Measurements from ENCODE around the gene SATB1.
"Not testable (repeated sequence)": the region's sequence is repeated elsewhere in the genome, so short reads cannot be mapped to it uniquely, and the experiment has no call there.

SATB1 gene

GRCh38 chr3:18349197-18349798 lies 75.8 kb downstream of the SATB1 start:
- DNase-seq: no peak

- no peak for DNase-seq
Measured at GRCh38 chr3:18346097-18346496, 79.0 kb downstream of the SATB1 start.

- no peak for DNase-seq
Measured at GRCh38 chr3:18345015-18345367, 80.1 kb downstream of the SATB1 start.

- no peak for DNase-seq
Measured at GRCh38 chr3:18344306-18345014, 80.7 kb downstream of the SATB1 start.

- DNase-seq: no peak
Measured at GRCh38 chr3:18343809-18344208, 81.3 kb downstream of the SATB1 start.

- DNase-seq: no peak
Measured at GRCh38 chr3:18338827-18339514, 86.2 kb downstream of the SATB1 start.

GRCh38 chr3:18337231-18337630 lies 87.9 kb downstream of the SATB1 start:
- no peak for DNase-seq

GRCh38 chr3:18334837-18335601 lies 90.1 kb downstream of the SATB1 start:
- no peak for DNase-seq

GRCh38 chr3:18330772-18331441 lies 94.2 kb downstream of the SATB1 start:
- not testable (repeated sequence) for DNase-seq

GRCh38 chr3:18308096-18308650 lies 117.0 kb downstream of the SATB1 start:
- DNase-seq: no peak

GRCh38 chr3:18307529-18307928 lies 117.6 kb downstream of the SATB1 start:
- no peak for DNase-seq

GRCh38 chr3:18302517-18302916 lies 122.6 kb downstream of the SATB1 start:
- no peak for DNase-seq

- no peak for DNase-seq
Measured at GRCh38 chr3:18301781-18302180, 123.4 kb downstream of the SATB1 start.

- no peak for DNase-seq
Measured at GRCh38 chr3:18300916-18301315, 124.2 kb downstream of the SATB1 start.

GRCh38 chr3:18297126-18297525 lies 128.0 kb downstream of the SATB1 start:
- DNase-seq: no peak

Data from NCI-H446 treated with DMSO at 0.1 percent for 48 hours (cell line).